Gastrocnemius medialis (tissue), 4 donors: ENCODE results near the gene ZNF181.
A peak's percentile ranks its signal among the peaks of the same experiment; 100 is the strongest.

ENCODE experiments used
- POLR2A ChIP-seq, 2 donors: fragments of 450-650 bp; IDR thresholded peaks; one replicate each; pipeline ENCODE4 v1.6.1; 2017; ENCODE audit warnings: antibody characterized with exemption in 2 of 2, mild to moderate bottlenecking in 2 of 2, moderate library complexity in 2 of 2
- TF ChIP-seq, protein P1 (sequence below), 5 experiments: fragments of 450-650 bp in 3 of 5; fragments of 200-600 bp in 2 of 5; sonication (generic) in 2 of 5; IDR thresholded peaks in 4 of 5; conservative IDR thresholded peaks in 1 of 5; 1 replicate in 4 of 5; 2 replicates in 1 of 5; pipeline ENCODE4 v1.5.1; 2016 to 2019; ENCODE audit warnings: antibody characterized with exemption in 5 of 5, mild to moderate bottlenecking in 3 of 5, moderate library complexity in 3 of 5

DNA sequence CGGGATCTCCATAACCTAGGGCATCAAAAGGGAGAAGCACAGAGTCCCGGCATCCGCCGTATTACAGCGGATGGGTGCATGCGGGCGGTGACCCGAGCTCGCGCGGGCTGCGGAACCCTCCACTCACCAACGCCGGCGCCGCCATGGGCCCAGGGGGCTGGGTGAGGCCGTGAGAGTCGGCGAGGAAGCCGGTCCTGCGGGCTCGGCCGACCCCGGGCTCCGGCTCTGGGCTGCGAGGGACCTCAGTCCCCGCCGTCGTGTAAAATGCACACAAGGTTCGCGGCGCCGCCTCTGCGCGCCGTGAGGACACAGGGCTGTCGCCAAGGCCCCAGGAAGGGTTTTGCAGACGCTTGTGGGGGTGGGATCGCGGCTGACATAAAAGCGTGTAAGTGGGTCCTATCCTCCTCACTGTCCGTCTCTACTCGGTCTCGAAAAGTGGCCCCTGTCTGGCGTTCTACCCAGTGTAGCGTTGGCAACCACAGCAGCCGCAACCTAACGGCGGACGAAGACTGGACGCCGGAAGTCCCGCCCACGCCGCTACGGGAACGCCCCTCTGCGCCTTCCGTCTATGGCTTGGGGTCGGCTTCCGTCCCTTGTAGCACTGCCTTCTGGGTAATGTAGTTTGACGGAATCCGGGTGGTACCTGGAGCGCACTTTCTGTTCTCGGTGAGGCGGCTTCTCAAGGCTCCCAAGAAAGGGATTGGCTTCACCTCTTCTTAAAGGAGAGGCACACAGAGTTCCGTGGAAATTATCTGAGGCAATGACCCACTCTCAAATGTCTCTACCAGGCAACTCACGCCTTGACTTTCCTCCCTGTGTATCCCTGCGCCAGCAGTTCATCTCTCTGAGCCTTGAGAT, 38.9 kb downstream of the ZNF181 start, which contains the start of gene ZNF599:
- peak; percentile 39 to 53 for TF ChIP-seq POLR2A (IDR thresholded peaks at IDR 0.05)
- TF ChIP-seq, protein P1, sequence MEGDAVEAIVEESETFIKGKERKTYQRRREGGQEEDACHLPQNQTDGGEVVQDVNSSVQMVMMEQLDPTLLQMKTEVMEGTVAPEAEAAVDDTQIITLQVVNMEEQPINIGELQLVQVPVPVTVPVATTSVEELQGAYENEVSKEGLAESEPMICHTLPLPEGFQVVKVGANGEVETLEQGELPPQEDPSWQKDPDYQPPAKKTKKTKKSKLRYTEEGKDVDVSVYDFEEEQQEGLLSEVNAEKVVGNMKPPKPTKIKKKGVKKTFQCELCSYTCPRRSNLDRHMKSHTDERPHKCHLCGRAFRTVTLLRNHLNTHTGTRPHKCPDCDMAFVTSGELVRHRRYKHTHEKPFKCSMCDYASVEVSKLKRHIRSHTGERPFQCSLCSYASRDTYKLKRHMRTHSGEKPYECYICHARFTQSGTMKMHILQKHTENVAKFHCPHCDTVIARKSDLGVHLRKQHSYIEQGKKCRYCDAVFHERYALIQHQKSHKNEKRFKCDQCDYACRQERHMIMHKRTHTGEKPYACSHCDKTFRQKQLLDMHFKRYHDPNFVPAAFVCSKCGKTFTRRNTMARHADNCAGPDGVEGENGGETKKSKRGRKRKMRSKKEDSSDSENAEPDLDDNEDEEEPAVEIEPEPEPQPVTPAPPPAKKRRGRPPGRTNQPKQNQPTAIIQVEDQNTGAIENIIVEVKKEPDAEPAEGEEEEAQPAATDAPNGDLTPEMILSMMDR (IDR thresholded peaks at IDR 0.05 in 4 of 5, conservative IDR thresholded peaks at IDR 0.05 in 1 of 5): peak in 1 of 5 experiments; percentile 13
